ENCODE measurements around the gene FAM120A.

GRCh38 chr9:93427655-93428379, 23.7 kb upstream of the FAM120A start:
- TF ChIP-seq, protein P1, sequence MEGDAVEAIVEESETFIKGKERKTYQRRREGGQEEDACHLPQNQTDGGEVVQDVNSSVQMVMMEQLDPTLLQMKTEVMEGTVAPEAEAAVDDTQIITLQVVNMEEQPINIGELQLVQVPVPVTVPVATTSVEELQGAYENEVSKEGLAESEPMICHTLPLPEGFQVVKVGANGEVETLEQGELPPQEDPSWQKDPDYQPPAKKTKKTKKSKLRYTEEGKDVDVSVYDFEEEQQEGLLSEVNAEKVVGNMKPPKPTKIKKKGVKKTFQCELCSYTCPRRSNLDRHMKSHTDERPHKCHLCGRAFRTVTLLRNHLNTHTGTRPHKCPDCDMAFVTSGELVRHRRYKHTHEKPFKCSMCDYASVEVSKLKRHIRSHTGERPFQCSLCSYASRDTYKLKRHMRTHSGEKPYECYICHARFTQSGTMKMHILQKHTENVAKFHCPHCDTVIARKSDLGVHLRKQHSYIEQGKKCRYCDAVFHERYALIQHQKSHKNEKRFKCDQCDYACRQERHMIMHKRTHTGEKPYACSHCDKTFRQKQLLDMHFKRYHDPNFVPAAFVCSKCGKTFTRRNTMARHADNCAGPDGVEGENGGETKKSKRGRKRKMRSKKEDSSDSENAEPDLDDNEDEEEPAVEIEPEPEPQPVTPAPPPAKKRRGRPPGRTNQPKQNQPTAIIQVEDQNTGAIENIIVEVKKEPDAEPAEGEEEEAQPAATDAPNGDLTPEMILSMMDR (conservative IDR thresholded peaks at IDR 0.05; ENCODE audit: low read depth, low read length): peak; percentile 49
- no peak for TF ChIP-seq EZH2phosphoT487 (IDR thresholded peaks at IDR 0.05; ENCODE audit: borderline replicate concordance, low read length)

Measured in PC-3 (cell line).